A673 (cell line): ENCODE data around the gene ACVRL1.

Experiments used
- EZH2 ChIP-seq: fragments of 200-600 bp; sonication (generic); IDR thresholded peaks from 2 replicates; pipeline ENCODE4 v1.6.1; 2017; ENCODE audit warnings: borderline replicate concordance, low read depth, mild to moderate bottlenecking, mixed read lengths, antibody characterized with exemption, low read length; ENCODE audit not compliant: poor library complexity, severe bottlenecking
- TF ChIP-seq, protein P1 (sequence below): fragments of 300-800, 200-600 bp; sonication (generic); conservative IDR thresholded peaks from 2 replicates; pipeline ENCODE4 v1.5.1; 2017; ENCODE audit warnings: low read depth, mild to moderate bottlenecking, antibody characterized with exemption, low read length, moderate library complexity, mixed read lengths

DNA sequence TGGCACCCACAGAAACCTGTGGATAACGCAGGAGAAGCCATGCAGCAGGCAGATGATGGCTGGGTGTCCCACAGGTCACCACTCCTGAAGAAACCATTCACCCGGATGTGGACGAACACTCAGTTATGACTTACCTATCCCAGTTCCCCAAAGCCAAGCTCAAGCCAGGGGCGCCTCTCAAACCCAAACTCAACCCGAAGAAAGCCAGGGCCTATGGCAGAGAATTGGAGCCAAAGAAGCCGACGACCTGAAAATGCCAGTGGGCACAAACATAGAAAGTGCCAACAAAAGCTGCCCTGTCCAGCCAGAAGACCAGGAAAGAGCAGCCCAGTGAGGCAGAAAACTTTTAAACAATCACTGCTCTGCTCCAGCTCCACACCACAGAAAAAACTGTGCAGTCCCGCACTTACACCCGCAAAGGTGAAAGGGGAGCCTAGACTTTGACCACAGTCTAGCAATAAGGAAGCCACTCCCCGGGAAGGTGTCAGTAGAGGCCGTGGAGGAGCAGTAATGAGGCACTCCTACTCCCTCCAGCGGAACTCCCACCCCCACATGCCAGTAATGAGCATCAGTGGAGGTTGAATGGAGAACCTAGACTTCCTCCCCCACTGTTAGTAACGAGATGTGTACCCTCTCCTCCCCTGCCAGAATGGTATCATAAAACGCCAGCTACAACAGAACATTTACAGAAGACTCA, 6.0 kb upstream of the ACVRL1 start:
- TF ChIP-seq, protein P1, sequence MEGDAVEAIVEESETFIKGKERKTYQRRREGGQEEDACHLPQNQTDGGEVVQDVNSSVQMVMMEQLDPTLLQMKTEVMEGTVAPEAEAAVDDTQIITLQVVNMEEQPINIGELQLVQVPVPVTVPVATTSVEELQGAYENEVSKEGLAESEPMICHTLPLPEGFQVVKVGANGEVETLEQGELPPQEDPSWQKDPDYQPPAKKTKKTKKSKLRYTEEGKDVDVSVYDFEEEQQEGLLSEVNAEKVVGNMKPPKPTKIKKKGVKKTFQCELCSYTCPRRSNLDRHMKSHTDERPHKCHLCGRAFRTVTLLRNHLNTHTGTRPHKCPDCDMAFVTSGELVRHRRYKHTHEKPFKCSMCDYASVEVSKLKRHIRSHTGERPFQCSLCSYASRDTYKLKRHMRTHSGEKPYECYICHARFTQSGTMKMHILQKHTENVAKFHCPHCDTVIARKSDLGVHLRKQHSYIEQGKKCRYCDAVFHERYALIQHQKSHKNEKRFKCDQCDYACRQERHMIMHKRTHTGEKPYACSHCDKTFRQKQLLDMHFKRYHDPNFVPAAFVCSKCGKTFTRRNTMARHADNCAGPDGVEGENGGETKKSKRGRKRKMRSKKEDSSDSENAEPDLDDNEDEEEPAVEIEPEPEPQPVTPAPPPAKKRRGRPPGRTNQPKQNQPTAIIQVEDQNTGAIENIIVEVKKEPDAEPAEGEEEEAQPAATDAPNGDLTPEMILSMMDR, result no peak
- TF ChIP-seq EZH2, result no peak
